GDM1 (cell line): ENCODE data around the gene PPARG.
"Not testable (repeated sequence)": the region's sequence is repeated elsewhere in the genome, so short reads cannot be mapped to it uniquely, and the experiment has no call there.

Experiments used
- DNase-seq: peaks from one replicate; lab custom pipeline; 2025; lab: John Stamatoyannopoulos, UW

The PPARG gene

DNA sequence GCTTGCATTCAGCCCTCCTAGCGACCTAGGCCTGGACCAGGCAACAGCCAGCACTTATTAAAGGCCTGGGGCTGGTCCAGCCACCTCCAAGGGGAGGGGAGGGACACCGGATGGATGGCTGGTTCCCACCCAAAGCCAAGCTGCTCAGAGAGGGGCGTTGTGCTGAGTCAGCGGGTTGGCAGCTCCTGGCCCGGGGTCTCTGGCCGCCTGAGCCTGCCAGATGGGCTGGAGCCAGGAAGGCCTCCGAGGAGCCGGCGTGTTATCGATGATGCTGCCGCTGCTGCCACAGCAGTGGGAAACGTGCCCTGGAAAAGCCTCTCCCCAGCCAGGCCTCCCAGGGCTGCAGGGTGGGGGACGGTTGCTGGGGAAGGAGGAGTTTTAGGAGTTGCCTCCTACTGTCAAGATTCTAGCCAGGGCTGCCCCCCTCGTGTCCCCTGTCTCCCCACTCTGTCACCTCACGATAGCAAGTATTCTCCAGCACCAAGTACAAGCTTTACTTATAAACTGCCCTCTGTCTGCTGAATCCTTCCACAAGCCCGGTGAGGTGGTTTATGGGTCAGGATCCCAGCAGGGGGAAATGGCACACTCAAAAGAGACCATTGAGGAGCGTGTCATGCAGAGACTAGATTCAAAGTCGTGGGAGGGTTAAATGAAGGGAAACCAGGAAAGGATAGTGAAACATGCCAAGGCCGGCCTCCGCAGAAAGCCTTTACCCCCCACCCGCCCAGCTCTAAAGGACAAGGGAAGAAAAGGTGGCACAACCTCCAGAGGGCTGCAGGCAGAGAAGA is 152.3 kb downstream of the PPARG start:
- DNase-seq, result no peak

DNA sequence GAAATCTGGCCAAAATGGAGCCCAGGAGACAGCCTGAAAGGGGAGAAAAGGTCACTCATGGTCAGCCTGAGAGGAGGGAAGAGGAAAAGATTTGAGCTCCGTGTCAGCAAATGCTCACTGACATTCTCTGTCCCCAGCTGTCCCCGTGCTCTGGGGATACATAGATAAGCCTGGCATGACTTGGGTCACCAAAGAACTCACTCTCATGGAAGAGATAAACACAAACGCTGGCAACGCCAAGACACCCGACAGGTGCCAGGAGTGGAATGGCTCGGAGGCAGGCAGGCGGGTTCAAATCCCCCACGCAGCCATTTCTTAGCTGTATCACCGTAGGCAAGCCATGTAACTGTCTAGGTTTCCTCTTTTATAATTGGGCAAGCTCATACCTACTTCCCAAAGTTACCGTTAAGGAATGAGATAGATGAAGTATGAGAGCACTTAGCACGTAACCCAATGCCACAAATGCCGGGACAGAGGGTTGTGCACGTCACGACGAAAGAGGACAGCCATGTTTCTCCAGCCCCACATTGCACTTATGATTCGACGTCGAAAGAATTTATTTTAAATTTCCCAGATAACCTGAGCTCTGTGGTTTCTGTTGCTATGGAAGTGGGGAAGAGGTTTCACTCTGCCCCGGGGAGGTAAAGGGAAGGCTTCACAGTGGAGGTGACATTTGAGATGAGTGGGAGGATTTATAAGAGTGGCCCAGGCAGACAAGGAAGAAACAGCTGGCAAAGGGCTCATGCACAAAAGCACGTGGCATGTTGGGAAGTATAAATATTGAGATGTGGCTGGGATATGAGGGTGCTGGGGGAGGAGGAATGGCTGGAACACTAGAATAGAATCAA is 154.0 kb downstream of the PPARG start:
- DNase-seq, result no peak

DNA sequence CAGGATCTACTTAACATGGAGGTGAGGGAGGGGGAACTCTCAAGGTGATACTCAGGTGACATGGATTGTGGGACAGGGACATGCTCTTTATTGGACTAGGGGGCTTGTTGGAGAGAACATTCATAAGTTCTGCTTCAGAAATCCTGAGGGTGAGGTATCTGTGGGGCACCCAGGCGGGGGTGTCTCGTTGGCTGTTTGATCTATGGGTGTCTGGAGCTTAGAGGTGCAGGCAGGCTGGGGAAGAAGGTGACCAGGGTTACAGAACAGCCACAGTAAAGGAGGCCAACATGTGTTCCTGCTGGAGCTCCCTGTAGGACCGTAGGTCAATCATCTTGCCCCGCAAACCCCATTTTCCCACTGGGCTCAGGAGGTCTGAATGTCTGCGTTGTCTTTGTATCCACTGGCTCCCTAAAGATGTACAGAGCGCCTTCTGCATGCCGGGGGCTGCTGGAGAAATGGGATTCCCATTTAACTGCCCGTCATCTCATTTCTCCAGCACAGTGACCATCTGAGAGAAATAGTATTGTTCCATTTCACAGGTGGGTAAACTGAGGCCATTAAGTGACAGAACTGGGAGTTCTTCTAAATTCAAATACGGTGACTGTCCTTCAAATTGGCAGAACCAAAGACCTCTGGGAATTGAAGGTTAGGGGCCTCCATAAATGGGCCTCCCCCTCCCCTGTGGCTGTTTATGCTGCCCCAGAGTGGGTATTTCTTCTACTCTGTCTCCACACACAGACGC is 155.1 kb downstream of the PPARG start:
- DNase-seq, result no peak

DNA sequence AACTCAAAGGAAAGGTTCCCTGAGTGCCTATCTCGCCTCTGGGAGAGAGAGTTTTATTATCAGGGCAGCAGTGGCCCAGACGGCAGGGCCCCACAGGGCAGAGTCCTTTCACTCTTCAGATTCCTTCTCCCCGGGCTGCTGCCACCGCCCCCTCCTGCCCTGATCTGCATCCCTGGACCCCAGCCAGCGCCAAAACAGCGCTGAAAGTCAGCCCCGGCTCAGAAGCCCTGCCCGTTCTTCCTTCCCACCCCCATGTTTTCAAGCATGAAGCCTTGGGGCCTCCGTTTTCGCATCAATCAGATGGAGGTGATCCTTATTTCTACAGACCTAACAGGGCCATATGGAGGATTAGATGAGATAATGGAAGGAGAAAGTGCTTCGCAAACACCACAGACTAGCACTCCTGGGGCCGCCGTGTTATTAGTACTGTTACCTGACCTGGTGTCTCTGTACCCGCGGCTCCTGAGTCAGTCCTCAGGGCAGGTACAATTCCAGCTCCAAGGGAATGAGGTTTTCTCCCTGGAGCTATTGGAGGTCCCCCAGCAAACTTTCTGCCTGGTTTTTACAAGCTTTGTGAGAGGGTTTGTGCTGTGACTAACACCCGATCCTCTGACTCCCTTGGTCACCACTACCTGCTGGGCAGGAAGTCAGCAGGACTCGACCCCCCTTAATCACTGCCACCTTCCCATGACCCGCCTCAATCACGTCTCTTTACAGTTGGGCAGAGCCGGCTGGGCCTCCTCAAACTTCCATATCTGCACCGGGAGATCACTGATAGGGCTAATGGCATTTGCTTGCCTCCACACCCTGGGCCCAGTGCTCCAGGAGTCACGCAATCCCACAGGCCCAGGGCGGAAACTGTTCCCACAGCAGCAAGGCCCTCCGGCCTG is 156.0 kb downstream of the PPARG start:
- no peak for DNase-seq

DNA sequence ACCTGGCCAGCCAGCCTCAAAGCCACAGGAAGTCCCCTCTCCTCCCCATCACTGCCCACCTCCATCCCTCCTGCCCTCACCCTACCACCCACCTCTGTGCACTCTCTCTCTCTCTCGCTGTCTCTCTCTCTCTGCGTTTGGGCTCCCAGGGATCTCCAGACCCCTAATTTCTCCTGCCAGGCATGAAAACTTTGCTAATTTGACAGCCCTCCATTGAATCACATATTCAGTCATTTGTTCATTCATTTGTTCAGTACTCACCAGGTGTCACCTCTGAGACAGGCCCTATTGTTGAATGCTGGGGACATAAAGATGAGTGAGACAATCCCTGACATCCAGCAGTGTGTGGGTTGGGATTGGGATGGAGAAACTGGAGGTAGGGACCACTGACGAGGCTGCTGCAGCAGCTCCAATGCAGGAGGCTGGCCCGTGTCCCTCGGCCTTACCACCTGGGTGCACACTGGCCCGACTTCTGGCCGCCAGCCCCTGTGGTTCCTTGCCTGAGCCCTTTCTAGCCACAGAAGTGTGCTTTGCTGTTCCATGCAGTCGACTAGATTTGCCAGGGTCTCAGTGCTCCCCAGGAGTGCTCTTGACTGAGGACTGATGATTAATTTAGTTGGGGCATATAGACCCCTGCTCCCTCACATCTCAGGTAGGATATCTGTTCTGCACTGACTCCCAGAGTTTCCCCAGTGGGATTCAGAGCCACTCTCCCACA is 156.8 kb downstream of the PPARG start:
- no peak for DNase-seq

DNA sequence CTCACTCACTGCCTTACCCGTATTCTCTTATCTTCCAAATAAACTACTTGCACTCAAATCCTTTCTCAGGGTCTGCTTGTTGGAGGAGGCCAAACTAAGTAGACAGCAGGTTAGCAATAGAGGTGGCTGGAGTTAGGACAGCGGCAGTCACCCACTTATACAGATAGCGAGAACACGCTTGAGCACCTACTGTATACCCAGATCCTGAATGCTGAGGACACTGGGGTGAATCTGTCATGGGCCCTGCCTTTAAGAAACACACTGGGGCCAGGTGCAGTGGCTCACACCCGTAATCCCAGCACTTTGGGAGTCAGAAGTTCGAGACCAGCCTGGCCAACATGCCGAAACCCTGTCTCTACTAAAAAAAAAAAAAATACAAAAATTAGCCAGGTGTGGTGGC is 157.4 kb downstream of the PPARG start:
- no peak for DNase-seq

DNA sequence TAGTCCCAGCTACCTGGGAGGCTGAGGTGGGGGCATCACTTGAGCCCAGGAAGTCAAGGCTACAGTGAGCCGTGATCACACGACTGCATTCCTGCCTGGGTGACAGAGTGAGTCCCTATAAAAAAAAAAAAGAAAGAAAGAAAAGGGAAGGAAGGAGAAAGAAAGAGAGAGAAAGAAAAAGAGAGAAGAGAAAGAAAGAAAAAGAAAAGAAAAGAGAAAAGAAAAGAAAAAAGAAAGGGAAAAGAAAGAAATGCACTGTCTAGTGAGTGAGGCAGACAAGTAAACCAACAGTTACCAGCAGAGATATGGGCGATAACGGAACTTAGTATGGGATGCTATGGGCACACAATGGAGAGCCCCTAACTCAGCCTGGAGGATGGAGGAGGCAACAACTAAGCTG is 158.2 kb downstream of the PPARG start:
- no peak for DNase-seq

DNA sequence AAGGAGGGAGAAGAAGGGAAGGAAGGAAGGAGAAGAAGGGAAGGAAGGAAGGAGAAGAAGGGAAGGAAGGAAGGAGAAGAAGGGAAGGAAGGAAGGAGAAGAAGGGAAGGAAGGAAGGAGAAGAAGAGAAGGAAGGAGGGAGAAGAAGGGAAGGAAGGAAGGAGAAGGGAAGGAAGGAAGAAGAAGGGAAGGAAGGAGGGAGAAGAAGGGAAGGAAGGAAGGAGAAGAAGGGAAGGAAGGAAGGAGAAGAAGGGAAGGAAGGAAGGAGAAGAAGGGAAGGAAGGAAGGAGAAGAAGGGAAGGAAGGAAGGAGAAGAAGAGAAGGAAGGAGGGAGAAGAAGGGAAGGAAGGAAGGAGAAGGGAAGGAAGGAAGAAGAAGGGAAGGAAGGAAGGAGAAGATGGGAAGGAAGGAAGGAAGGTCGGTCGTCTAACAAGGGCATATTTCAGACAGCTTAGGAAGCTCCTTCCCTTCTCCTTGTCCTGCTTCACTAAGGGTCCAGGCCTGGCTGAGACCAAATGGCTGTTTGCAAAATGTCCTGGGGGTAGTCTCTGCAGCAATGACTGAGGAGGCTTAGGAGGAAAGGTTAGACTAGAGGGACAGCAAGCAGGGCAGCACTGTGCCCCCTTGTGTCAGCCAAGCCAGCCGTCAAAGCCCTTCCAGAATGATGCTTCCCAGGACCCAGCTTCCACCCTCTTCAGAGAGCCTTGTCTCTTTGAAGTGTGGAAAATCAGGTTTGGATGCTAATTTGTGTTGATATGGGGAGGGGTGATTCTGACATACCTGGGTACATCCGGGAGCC is 159.7 kb downstream of the PPARG start:
- not testable (repeated sequence) for DNase-seq

DNA sequence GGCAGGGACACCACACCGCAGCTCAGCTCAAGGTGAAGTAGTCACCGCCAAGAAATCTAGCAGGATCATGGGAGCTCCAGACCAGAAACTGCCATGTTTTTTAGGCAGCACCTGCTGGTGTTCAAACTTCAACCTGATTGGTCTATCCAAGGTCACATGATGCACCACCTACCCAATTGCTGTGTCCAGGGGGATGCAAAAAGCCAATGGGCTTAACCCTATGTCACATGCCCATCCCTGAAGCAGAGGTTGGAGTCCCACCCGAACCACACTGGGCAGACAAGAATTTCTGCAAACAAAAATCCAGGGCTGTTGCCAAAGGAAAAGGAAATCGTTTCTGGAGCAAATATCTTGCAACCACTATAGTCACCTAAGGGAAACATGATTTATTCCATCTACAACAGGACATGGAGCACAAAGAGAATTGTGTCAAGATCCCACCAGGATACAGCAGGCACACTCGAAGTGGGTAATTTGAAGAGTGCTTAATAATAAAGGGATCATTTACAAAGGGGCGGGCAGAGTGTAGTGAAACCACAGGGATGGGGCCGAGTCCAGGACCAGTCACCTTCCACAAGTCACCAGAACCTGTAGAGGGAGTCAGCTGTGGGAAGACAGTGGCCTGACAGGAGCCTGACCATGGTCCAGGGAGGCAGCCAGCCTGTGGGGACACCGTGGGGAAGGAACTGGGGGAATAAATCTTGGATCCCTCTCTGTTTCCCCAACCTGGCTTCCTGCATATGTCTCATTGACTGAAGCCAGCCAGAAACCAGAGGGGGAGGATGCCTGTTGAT is 161.2 kb downstream of the PPARG start:
- DNase-seq, result no peak

DNA sequence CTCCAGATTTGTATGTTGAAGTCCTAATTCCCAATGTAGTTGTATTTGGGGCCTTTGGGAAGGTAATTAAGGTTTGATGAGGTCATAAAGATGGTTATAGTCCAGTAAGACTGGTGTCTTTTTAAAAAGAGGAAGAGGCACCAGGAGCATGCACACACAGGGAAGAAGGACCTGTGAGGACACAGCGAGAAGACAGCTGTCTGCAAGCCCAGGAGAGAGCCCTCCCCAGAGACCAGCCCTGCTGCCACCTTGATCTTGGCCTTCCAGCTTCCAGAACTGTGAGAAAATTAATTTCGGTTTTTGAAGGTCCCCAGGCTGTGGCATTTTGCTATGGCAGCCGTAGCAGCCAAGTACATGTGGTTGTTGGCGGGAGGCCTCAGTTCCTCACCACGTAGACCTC is 162.6 kb downstream of the PPARG start:
- DNase-seq, result no peak

DNA sequence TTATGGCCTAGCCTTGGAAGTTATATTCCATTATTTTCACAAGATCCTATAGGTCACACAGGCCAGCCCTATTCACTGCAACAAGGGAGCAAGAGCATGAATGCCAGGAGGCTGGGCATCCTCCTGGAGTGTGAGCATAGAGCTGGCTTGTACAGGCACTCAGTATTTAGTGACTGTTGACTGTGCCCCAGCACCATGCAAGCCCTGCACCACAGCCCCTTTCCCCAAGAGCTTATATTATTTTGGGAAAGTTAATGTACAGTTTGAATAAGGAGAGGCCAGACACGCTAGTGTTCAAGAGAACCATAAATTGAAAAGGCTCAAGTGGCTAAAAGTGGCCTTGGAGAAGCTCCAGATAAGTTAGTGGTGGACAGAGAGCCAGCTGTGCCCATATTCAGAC is 163.1 kb downstream of the PPARG start:
- no peak for DNase-seq

DNA sequence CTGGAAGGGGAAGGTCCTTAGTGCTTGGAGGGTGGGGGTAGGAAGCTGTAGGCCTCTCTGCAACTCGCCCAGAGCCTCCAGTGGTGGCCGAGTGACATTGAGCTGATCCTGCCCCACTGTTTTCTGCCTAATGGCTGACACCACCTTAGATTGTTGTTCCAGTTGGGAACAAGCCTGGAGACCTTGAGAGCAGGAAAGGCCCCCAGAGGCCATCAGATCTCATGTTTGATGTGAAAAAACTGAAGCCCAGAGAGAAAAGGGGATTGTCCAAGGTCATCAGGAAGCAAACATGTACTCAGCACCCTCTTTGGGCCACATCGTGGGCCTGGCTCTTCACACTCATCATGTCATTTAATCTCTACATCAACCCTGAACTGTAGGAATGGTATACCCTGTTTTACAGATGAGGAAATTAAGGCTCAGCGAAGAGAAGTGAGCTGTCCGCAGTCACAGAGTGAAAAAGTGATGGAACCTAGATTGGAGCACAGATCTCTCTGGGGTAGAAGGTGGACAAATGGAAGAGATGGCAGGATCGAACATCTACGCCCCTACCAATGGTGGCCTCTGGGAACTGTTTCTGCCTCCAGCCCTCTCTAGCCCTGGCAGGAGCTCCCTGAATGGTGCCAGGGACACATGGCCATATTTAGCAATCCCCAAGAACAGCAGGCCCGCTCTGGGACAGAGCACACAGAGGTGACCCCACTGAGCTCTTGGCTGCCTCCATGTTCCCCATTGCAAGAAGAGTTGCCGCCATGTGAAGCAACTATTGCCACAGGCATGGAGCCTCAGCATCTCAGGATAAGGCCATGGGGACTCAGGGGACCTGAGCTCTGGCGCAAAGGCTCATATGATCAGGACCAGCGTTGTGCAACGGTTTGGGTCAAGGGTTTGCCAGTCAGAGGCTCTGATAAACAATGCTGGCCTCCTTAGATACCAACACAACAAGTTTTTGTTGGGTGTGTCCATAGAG is 163.8 kb downstream of the PPARG start:
- DNase-seq, result no peak

DNA sequence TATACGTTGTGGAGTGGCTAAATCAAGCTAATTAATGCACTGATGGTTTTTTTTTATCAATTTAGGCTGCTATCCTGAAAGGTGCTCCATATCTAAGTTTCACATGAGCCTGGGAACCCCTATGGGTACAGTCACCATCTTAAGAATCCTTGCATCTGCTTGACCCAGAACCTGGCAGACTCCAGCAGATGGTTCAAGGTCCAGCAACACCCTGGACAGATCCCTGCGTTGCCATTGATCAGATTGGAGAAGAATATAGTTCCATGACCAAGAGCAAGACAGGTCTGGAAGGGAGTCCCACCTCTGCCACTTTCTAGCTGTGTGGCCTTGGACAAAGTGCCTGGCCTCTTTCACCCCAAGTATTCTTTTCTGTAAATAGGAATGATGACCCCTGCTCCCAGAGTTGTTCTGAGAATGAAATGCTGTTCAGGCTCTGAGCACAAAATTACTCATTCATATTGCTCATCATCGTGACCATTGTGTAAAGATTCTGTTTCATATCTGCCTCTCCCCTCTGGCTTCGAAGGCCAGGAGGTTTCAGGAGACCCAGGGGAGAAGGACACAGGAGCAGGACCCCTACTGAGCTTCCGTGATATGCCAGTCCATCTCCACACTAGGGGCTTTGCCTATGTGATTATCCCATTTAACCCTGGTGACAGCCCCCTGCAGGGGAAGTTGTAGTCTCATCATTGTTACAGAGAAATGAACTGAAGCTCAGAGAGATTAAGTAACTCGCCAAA is 165.4 kb downstream of the PPARG start:
- DNase-seq, result no peak

DNA sequence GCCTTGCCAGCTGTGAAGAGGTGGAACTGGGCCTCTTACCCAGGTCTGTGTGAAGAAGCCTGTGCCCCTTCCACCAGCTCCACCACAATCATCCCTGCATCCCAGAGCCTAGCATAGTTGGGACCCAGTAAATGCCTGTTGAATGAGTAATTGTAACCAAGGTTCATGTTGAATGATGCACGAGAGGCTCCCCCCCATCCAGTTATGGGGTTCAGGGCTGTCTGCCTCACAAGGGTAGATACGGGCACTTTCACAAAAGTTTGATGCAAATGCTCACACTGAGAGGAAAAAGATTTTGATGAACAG is 165.9 kb downstream of the PPARG start:
- no peak for DNase-seq

DNA sequence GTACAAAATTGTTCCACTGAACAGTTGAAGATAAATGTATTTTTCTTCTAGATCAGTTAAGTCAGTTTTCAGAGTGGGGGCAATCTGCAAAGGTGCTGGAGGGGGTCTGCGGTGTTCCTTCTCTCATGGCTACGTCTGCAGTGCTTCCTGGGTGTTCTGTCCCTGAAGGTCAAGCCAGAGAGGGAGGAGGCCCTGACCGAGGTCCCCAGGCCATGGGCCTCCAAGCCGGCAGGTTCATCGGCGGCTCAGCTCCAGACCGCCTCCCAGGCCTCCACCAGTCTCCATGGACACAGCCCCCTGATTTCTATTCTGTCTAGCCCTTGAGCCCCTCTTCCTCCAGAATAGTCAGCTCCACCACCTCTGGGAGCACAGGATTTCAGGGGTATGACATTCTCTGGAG is 166.9 kb downstream of the PPARG start:
- DNase-seq, result no peak

DNA sequence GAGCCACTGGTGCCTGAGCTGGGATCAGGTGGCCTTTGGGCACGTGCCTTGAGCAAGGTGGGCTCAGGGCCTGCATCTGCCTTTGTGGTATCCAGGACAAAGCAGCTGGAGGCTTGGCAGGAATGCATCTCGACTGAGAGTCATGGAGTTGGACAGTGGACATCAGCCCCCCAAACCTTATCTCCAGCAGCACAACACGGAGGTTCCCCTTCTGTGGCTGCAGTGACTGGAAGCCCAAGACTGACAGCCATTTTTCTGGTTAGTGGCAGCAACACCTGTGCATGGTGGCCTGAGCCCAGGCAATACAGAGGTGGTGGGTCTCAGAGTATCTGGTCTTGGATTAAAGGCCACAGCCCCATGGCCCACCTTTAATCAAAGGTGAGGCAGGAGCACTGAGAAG is 167.6 kb downstream of the PPARG start:
- no peak for DNase-seq

DNA sequence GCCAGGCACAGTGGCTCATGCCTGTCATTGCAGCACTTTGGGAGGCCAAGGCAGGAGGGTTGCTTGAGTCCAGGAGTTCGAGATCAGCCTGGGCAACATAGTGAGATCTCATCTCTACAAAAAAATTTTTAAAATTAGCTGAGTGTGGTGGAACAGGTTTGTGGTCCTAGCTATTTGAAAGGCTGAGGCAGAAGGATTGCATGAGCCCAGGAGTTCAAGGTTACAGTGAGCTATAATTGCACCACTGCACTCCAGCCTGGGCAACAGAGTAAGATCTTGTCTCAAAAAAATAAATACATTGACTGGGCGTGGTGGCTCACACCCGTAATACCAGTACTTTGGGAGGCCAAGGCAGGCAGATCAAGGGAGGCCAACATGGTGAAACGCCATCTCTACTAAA is 168.5 kb downstream of the PPARG start:
- not testable (repeated sequence) for DNase-seq

DNA sequence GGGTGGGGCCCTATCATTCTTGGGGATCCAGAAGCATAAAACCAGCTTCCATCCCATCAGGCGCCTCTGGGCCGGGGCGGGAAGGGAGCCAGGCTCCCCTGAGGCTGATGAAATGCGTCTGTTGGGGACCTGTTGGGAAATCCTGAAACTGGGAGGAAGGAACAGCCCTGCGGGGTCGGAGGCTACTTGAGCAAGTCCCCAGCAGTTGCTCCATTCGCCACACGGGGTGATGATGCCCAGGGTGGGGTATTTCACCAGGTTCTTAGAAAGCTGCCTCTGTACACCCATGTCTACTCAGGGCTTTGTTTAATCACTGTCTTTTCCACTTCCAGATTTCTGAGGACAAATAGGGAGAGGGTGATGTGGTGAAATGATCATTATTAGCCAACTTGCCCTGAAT is 170.0 kb downstream of the PPARG start:
- no peak for DNase-seq
